ENCODE results near the gene MEIG1. TPM values are rescaled to one million over a fixed set of nuclear protein-coding genes. Genes with fewer than 3 reads are reported as not detected.

MEIG1 gene
- total RNA-seq: 1 to 10 TPM in 1 of 2 donors, not detected in 1; 1.7 TPM

GRCh38 chr10:14959221-14960057, at the start of gene MEIG1:
TSS of gene MEIG1 (plus strand) at chr10:14959388. CDS start at chr10:14966469, 7,081 bp downstream.
- intact Hi-C loops (cut with DNase I): loop anchor here (5.0 kb wide), 2 partner anchors 82 to 138 kb away; partner anchors contain the start of genes RPP38 and SUV39H2

DNA sequence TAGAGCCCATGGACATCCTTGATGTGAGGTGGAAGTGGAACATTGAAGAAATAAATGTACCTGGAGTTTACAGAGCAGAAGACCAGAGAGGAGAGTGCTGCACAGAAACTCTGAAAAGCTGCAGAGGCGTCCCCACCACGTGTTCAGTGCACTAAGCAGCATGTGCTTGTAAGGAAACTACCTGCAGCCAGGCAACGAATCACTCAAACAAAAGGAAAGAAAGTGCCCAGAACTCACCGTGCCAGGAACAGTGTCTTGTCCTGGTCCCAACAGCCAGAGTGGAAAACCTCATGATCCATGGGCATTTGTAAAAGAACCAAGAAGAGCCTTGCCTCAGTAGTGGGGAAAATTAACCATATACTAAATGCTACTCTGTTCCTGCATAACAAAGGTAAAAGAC, 48.2 kb upstream of the MEIG1 start:
- DNase-seq (ENCODE audit: low spot score): no peak
- Histone ChIP-seq H3K27ac (no peak overlapping the region), H3K9me3 (no peaks in the 10 kb centered on the region), H3K4me1 (replicated peaks) (peaks cover 4% of the 10 kb centered on the region), H3K36me3 (no peaks in the 10 kb centered on the region), H3K4me3 (no peak overlapping the region), H3K27me3 (replicated peaks; ENCODE audit: insufficient read depth) (no peaks in the 10 kb centered on the region)
- intact Hi-C loops (cut with DNase I): no loop called here
- TF ChIP-seq POLR2A (IDR thresholded peaks at IDR 0.05) (no peak), POLR2AphosphoS5 (IDR thresholded peaks at IDR 0.05) (no peak)
- TF ChIP-seq, protein P1, sequence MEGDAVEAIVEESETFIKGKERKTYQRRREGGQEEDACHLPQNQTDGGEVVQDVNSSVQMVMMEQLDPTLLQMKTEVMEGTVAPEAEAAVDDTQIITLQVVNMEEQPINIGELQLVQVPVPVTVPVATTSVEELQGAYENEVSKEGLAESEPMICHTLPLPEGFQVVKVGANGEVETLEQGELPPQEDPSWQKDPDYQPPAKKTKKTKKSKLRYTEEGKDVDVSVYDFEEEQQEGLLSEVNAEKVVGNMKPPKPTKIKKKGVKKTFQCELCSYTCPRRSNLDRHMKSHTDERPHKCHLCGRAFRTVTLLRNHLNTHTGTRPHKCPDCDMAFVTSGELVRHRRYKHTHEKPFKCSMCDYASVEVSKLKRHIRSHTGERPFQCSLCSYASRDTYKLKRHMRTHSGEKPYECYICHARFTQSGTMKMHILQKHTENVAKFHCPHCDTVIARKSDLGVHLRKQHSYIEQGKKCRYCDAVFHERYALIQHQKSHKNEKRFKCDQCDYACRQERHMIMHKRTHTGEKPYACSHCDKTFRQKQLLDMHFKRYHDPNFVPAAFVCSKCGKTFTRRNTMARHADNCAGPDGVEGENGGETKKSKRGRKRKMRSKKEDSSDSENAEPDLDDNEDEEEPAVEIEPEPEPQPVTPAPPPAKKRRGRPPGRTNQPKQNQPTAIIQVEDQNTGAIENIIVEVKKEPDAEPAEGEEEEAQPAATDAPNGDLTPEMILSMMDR (IDR thresholded peaks at IDR 0.05): no peak
- WGBS: 87% methylated on average over 4 of the region's 4 CpGs

More at GRCh38 chr10:14959221-14960057, at the start of gene MEIG1:
- peak; percentile 93 for DNase-seq (ENCODE audit: low spot score)
- TF ChIP-seq POLR2A (IDR thresholded peaks at IDR 0.05) (peak; percentile 7), POLR2AphosphoS5 (IDR thresholded peaks at IDR 0.05) (peak; percentile 62)
- TF ChIP-seq, protein P1 (IDR thresholded peaks at IDR 0.05): peak in 1 of 4 experiments; percentile 12
- Histone ChIP-seq H3K4me3 (peak within 1 kb of the TSS; percentile 64 to 76), H3K36me3 (no peaks in the 10 kb centered on the region), H3K4me1 (replicated peaks) (no peaks in the 10 kb centered on the region), H3K27me3 (replicated peaks; ENCODE audit: insufficient read depth) (no peaks in the 10 kb centered on the region), H3K9me3 (no peaks in the 10 kb centered on the region), H3K27ac (peak within 1 kb of the TSS; percentile 96 to 97)
- under 1% methylated on average over 54 of the region's 60 CpGs for WGBS

GRCh38 chr10:14911801-14912200, 47.4 kb upstream of the MEIG1 start:
- Histone ChIP-seq H3K36me3 (no peaks in the 10 kb centered on the region), H3K9me3 (no peaks in the 10 kb centered on the region), H3K4me3 (no peak overlapping the region), H3K27ac (no peak overlapping the region), H3K4me1 (replicated peaks) (peaks cover 4% of the 10 kb centered on the region), H3K27me3 (replicated peaks; ENCODE audit: insufficient read depth) (no peaks in the 10 kb centered on the region)
- TF ChIP-seq, protein P1 (IDR thresholded peaks at IDR 0.05): no peak
- TF ChIP-seq POLR2AphosphoS5 (IDR thresholded peaks at IDR 0.05): no peak
- TF ChIP-seq POLR2A (IDR thresholded peaks at IDR 0.05): no peak
- intact Hi-C loops (cut with DNase I): no loop called here
- 95% methylated on average over 3 of the region's 3 CpGs for WGBS
- no peak for DNase-seq (ENCODE audit: low spot score)

DNA sequence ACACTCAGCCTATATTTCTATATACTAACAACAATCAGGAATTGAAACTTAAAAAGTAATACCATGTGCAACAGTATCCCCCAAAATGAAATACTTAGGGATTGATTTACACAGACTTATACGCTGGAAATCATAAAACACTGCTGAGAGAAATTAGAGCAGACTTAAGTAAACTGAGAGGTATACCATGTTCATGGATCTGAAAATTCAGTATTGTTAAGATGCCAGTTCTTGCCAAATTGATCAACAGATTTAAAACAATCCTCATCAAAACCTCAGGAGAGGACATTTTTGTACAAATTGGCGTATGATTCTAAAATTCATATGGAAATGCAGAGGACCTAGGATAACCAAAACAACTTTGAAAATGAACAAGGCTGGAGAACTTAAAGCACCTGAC, 42.6 kb upstream of the MEIG1 start:
- Histone ChIP-seq H3K27me3 (replicated peaks; ENCODE audit: insufficient read depth) (no peaks in the 10 kb centered on the region), H3K36me3 (peaks cover 0 to 9% of the 10 kb centered on the region in 2 donors), H3K4me3 (no peak overlapping the region), H3K9me3 (no peaks in the 10 kb centered on the region), H3K4me1 (replicated peaks) (no peaks in the 10 kb centered on the region), H3K27ac (no peak overlapping the region)
- no peak for TF ChIP-seq POLR2AphosphoS5 (IDR thresholded peaks at IDR 0.05)
- TF ChIP-seq, protein P1 (IDR thresholded peaks at IDR 0.05): no peak
- intact Hi-C loops (cut with DNase I): no loop called here
- 87% methylated on average over 2 of the region's 2 CpGs for WGBS
- DNase-seq (ENCODE audit: low spot score): no peak

DNA sequence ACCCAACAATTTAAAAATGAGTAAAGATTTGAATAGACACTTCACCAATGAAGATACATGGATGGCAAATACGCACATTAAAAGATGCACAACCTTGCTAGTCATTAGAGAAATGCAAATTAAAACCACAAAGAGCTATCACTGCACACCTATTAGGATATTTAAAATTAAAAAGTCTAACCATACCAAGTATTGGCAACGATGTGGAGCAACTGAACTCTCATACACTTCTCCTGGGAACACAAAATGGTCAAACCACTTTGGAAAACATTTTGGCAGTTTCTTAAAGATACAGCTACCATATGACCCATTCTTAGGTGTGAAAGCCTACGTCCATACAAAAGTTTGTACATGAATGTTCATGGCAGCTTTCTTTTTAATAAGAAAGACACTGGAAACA, 41.4 kb upstream of the MEIG1 start:
- TF ChIP-seq POLR2A (IDR thresholded peaks at IDR 0.05): no peak
- TF ChIP-seq, protein P1 (IDR thresholded peaks at IDR 0.05): no peak
- Histone ChIP-seq H3K36me3 (peaks cover 0 to 9% of the 10 kb centered on the region in 2 donors), H3K27me3 (replicated peaks; ENCODE audit: insufficient read depth) (no peaks in the 10 kb centered on the region), H3K4me1 (replicated peaks) (no peaks in the 10 kb centered on the region), H3K4me3 (no peak overlapping the region), H3K27ac (no peak overlapping the region), H3K9me3 (no peaks in the 10 kb centered on the region)
- intact Hi-C loops (cut with DNase I): no loop called here
- DNase-seq (ENCODE audit: low spot score): no peak
- 99% methylated on average over 3 of the region's 3 CpGs for WGBS

Data from prostate gland (tissue), 2 donors.